ENCODE measurements around the gene ARMC5. TPM values are rescaled to one million over a fixed set of nuclear protein-coding genes. Genes with fewer than 3 reads are reported as not detected.

The ARMC5 gene
- total and polyA plus RNA-seq, 12 donors = 2.9 to 37.9 (median 12.0) TPM

DNA sequence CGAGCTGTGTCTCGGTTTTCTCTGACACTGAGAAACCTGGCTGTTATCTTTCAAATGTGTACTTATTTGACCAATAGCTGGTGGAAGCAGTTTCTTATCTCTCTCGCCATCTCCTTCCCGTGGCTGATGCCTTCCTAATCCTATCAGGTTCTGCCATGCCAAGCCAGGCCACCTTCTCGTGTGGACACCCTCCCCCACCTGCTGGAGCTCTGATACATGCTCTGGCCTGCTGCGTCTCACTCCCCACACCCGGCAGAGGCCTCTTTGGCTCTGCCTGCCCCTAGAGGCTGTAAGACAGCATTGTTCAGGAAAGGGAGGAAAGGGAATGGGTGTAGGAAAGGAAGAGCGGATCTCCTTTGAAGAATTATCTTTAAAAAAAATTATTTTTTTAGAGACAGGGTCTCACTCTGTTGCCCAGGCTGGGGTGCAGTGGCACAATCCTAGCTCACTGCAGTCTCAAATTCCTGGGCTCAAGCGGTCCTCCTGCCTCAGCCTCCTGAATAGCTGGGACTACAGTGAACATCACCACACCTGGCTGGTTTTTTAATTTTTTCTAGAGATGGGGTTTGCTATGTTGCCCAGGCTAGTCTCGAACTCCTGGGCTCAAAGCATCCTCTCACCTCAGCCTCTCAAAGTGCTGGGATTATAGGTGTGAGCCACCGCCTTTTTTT, 7.5 kb upstream of the ARMC5 start:
- peak overlapping the region in 4 of 5 donors; percentile 50 to 87 (median 74) for H3K27ac ChIP-seq
- H3K4me1 ChIP-seq (replicated peaks in 1 of 2) = peaks cover 37 to 51% of the 10 kb centered on the region in 2 donors
- no peak overlapping the region for H3K4me3 ChIP-seq
- intact Hi-C loops (cut with DNase I) = no loop called here
- no peaks in the 10 kb centered on the region for H3K36me3 ChIP-seq (replicated peaks in 1 of 2)
- peak; percentile 54 to 90 (median 80) for DNase-seq
- WGBS, 4 donors = 42 to 55% (median 45%) methylated on average over 11 of the region's 11 CpGs
- no peaks in the 10 kb centered on the region for H3K27me3 ChIP-seq
- no peaks in the 10 kb centered on the region for H3K9me3 ChIP-seq (replicated peaks in 1 of 3)
- TF ChIP-seq POLR2A (IDR thresholded peaks at IDR 0.05) = peak in 1 of 2 donors; percentile 21
- peak; percentile 38 to 65 (median 61) for TF ChIP-seq CTCF (IDR thresholded peaks at IDR 0.05)

DNA sequence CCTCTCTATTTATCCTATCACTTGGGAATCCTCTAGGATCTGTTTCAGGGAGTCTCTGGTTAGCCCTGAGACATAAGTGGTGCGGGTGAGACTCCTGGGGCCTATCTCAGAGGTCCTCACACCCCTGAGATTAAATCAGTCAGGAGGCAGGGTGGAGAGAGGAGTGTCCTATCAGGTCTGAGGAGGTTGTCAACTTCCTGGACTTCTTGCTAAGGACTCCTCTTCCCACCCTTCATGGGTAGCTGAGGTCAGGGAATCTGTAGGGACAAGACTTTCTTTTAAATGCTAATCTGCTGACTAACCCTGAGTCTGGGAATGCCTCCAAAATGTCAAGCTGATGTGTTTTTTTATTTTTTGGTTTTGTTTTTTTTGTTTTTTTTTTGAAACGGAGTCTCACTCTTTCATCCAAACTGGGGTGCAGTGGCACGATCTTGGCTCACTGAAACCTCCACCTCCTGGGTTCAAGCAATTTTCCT, 6.6 kb upstream of the ARMC5 start:
- Histone ChIP-seq H3K4me3 (no peak overlapping the region), H3K27me3 (no peaks in the 10 kb centered on the region), H3K9me3 (replicated peaks in 1 of 3) (no peaks in the 10 kb centered on the region), H3K27ac (peak overlapping the region; percentile 35 to 87 (median 79)), H3K4me1 (replicated peaks in 1 of 2) (peaks cover 45 to 59% of the 10 kb centered on the region in 2 donors), H3K36me3 (replicated peaks in 1 of 2) (no peaks in the 10 kb centered on the region)
- intact Hi-C loops (cut with DNase I) = no loop called here
- peak in 1 of 2 donors; percentile 12 for TF ChIP-seq POLR2A (IDR thresholded peaks at IDR 0.05)
- TF ChIP-seq CTCF (IDR thresholded peaks at IDR 0.05) = no peak
- WGBS, 4 donors = 24 to 45% (median 39%) methylated on average over 3 of the region's 3 CpGs
- DNase-seq = peak in 5 of 7 donors; percentile 42 to 80 (median 69)

GRCh38 chr16:31453255-31454204, 5.8 kb upstream of the ARMC5 start:
- TF ChIP-seq POLR2A (IDR thresholded peaks at IDR 0.05) (peak in 1 of 2 donors; percentile 25), CTCF (IDR thresholded peaks at IDR 0.05) (no peak)
- DNase-seq = peak; percentile 56 to 86 (median 75)
- peak overlapping the region; percentile 37 to 87 (median 79) for H3K27ac ChIP-seq
- no peaks in the 10 kb centered on the region for H3K9me3 ChIP-seq (replicated peaks in 1 of 3)
- no peak overlapping the region for H3K4me3 ChIP-seq
- WGBS, 4 donors = 24 to 38% (median 33%) methylated on average over 12 to 20 of the region's 20 CpGs
- H3K27me3 ChIP-seq = no peaks in the 10 kb centered on the region
- intact Hi-C loops (cut with DNase I) = no loop called here
- H3K4me1 ChIP-seq (replicated peaks in 1 of 2) = peaks cover 49 to 62% of the 10 kb centered on the region in 2 donors
- no peaks in the 10 kb centered on the region for H3K36me3 ChIP-seq (replicated peaks in 1 of 2)

Data from adrenal gland (tissue), 12 donors.